Measurements from ENCODE around the gene CENPA.

The CENPA gene

DNA sequence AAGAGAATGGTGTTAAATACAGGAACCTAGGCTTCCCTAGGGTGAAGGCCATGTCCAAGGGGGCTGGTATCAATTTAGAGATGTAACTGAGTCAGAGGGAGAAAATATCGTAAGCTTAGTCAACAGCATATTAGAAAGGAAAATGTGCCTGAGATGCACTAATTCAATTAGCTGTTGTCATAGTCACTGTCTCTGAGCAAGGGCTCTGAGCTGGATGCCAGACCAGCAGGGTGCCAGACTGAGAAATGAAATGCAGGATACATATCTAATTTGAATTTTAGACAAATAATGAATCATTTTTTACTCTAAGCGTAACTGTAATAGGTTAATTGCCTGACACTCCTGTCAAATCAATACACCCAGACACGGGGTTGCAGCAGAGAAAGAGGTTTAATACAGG lies 33.2 kb upstream of the CENPA start:
- Histone ChIP-seq H3K9ac (ENCODE audit: low read length) (no peak overlapping the region), H3K27ac (ENCODE audit: low read depth, low read length) (no peak overlapping the region), H3K4me2 (ENCODE audit: low read depth, low read length, poor library complexity, severe bottlenecking) (no peak overlapping the region)

DNA sequence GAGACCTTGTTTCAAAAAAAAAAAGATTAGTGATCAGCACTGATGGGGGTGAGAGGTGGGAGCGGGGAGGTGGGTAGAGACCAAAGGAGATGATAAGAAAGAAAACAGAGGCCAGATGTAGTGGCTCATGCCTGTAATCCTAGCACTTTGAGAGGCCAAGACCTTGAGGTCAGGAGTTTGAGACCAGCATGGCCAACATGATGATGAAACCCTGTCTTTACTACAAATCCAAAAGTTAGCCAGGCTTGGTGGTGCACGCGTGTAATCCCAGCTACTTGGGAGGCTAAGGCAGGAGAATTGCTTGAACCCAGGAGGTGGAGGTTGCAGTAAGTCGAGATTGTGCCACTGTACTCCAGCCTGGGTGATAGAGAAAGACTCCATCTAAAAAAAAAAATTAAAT lies 31.3 kb upstream of the CENPA start:
- no peak overlapping the region for H3K9ac ChIP-seq (ENCODE audit: low read length)
- no peak overlapping the region for H2AFZ ChIP-seq (ENCODE audit: low read depth, low read length, severe bottlenecking)
- no peaks in the 10 kb centered on the region for H3K9me3 ChIP-seq (ENCODE audit: insufficient read depth, low read length)
- TF ChIP-seq, protein P1, sequence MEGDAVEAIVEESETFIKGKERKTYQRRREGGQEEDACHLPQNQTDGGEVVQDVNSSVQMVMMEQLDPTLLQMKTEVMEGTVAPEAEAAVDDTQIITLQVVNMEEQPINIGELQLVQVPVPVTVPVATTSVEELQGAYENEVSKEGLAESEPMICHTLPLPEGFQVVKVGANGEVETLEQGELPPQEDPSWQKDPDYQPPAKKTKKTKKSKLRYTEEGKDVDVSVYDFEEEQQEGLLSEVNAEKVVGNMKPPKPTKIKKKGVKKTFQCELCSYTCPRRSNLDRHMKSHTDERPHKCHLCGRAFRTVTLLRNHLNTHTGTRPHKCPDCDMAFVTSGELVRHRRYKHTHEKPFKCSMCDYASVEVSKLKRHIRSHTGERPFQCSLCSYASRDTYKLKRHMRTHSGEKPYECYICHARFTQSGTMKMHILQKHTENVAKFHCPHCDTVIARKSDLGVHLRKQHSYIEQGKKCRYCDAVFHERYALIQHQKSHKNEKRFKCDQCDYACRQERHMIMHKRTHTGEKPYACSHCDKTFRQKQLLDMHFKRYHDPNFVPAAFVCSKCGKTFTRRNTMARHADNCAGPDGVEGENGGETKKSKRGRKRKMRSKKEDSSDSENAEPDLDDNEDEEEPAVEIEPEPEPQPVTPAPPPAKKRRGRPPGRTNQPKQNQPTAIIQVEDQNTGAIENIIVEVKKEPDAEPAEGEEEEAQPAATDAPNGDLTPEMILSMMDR (IDR thresholded peaks at IDR 0.05; ENCODE audit: insufficient read depth, low read length, poor library complexity, severe bottlenecking): no peak
- no peak for TF ChIP-seq EZH2phosphoT487 (conservative IDR thresholded peaks at IDR 0.05; ENCODE audit: low read length)
- no peak overlapping the region for H3K4me3 ChIP-seq (ENCODE audit: insufficient read depth, low read length, poor library complexity, severe bottlenecking)
- H4K20me1 ChIP-seq (ENCODE audit: low read depth, low read length): no peaks in the 10 kb centered on the region
- no peaks in the 10 kb centered on the region for H3K27me3 ChIP-seq (ENCODE audit: low read length)
- no peaks in the 10 kb centered on the region for H3K79me2 ChIP-seq (ENCODE audit: insufficient read depth, low read length)
- H3K9me2 ChIP-seq (replicated peaks; ENCODE audit: insufficient read depth, low read length): no peaks in the 10 kb centered on the region
- no peak overlapping the region for H3K4me2 ChIP-seq (ENCODE audit: low read depth, low read length, poor library complexity, severe bottlenecking)
- no peaks in the 10 kb centered on the region for H3K36me3 ChIP-seq (ENCODE audit: low read length)
- H3F3A ChIP-seq (ENCODE audit: insufficient read depth): no peaks in the 10 kb centered on the region
- no peak overlapping the region for H3K27ac ChIP-seq (ENCODE audit: low read depth, low read length)

More for the DNA sequence above, 33.2 kb upstream of the CENPA start:
- no peaks in the 10 kb centered on the region for H3K9me2 ChIP-seq (replicated peaks; ENCODE audit: insufficient read depth, low read length)
- H4K20me1 ChIP-seq (ENCODE audit: low read depth, low read length): no peaks in the 10 kb centered on the region
- H3F3A ChIP-seq (ENCODE audit: insufficient read depth): no peaks in the 10 kb centered on the region
- no peak for TF ChIP-seq EZH2phosphoT487 (conservative IDR thresholded peaks at IDR 0.05; ENCODE audit: low read length)
- TF ChIP-seq, protein P1 (IDR thresholded peaks at IDR 0.05; ENCODE audit: insufficient read depth, low read length, poor library complexity, severe bottlenecking): no peak
- no peak overlapping the region for H3K4me3 ChIP-seq (ENCODE audit: insufficient read depth, low read length, poor library complexity, severe bottlenecking)
- H3K36me3 ChIP-seq (ENCODE audit: low read length): no peaks in the 10 kb centered on the region
- H3K27me3 ChIP-seq (ENCODE audit: low read length): no peaks in the 10 kb centered on the region
- H3K9me3 ChIP-seq (ENCODE audit: insufficient read depth, low read length): no peaks in the 10 kb centered on the region
- no peak overlapping the region for H2AFZ ChIP-seq (ENCODE audit: low read depth, low read length, severe bottlenecking)
- H3K79me2 ChIP-seq (ENCODE audit: insufficient read depth, low read length): no peaks in the 10 kb centered on the region

DNA sequence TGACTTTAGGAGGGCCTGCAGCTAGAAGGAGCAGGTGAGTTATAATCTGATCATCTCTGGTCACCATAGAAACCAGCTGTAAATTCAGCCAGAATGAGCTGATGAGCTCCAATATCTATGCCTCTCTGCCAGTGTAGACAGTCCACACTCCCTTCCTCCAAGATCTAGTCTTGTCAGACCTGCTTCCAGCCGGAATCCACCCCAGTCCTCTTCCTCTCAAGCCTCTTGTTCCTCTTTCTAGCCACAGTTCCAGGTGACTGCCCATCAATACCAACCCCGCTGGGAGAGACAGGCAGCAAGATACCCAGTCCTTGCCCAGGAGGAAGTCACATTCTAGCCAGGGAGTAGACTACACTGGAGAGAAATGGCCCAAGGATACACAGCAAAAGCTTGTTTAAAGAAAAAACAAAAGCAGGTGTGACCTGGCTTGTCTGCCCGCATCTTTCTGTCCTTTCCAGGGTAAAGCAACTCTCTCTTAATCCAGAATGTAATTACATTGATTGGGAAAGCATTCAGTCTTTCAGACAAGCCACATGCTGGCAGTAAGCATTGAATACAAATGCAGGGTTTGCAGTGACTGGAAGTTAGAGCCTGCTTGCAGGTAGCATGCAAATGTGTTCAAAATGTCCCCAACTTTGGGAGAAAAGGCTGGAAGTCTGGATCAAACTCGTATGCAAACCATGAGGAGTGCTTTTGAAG lies 30.7 kb upstream of the CENPA start:
- H3K9me2 ChIP-seq (replicated peaks; ENCODE audit: insufficient read depth, low read length): no peaks in the 10 kb centered on the region
- no peaks in the 10 kb centered on the region for H3K27me3 ChIP-seq (ENCODE audit: low read length)
- H3K4me3 ChIP-seq (ENCODE audit: insufficient read depth, low read length, poor library complexity, severe bottlenecking): no peak overlapping the region
- no peaks in the 10 kb centered on the region for H3K36me3 ChIP-seq (ENCODE audit: low read length)
- H4K20me1 ChIP-seq (ENCODE audit: low read depth, low read length): no peaks in the 10 kb centered on the region
- no peaks in the 10 kb centered on the region for H3K79me2 ChIP-seq (ENCODE audit: insufficient read depth, low read length)
- TF ChIP-seq, protein P1 (IDR thresholded peaks at IDR 0.05; ENCODE audit: insufficient read depth, low read length, poor library complexity, severe bottlenecking): no peak
- no peak for TF ChIP-seq EZH2phosphoT487 (conservative IDR thresholded peaks at IDR 0.05; ENCODE audit: low read length)
- H3K27ac ChIP-seq (ENCODE audit: low read depth, low read length): no peak overlapping the region
- H3K4me2 ChIP-seq (ENCODE audit: low read depth, low read length, poor library complexity, severe bottlenecking): no peak overlapping the region
- H3K9ac ChIP-seq (ENCODE audit: low read length): no peak overlapping the region
- H3K9me3 ChIP-seq (ENCODE audit: insufficient read depth, low read length): no peaks in the 10 kb centered on the region
- H3F3A ChIP-seq (ENCODE audit: insufficient read depth): no peaks in the 10 kb centered on the region
- H2AFZ ChIP-seq (ENCODE audit: low read depth, low read length, severe bottlenecking): no peak overlapping the region

Measured in SU-DHL-6 (cell line).